ENCODE measurements around the gene TLCD1. TPM values are rescaled to one million over a fixed set of nuclear protein-coding genes. Genes with fewer than 3 reads are reported as not detected.
A peak's percentile ranks its signal among the peaks of the same experiment; 100 is the strongest.

Gene TLCD1
- total RNA-seq, 1 donor from 2014 or later: 41.0 TPM

DNA sequence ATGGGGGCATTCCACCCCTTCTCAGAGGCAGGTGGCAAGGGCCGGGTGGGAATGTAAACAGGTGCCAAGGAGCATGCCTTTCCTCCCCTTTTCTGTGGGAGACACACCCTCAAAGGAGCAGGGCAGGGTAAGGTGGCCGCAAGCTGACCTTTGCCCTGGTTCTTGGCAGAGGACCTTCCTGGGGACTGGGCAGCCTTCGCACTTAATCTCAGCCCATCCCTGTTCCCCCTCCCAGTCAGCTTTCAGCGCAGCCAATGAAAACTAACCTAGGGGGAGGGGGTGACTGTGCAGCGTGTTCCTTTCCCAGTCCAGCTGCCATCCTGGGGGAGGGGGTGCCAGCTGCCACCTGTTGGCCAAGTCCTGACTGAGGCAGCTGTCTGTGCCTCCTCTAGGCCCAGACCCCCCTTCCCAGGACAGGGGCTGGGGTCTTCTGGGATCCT lies 20.6 kb upstream of the TLCD1 start:
- ATAC-seq (ENCODE audit: low read depth): no peak
- peak overlapping the region; percentile 93 for H3K4me3 Mint-ChIP-seq

DNA sequence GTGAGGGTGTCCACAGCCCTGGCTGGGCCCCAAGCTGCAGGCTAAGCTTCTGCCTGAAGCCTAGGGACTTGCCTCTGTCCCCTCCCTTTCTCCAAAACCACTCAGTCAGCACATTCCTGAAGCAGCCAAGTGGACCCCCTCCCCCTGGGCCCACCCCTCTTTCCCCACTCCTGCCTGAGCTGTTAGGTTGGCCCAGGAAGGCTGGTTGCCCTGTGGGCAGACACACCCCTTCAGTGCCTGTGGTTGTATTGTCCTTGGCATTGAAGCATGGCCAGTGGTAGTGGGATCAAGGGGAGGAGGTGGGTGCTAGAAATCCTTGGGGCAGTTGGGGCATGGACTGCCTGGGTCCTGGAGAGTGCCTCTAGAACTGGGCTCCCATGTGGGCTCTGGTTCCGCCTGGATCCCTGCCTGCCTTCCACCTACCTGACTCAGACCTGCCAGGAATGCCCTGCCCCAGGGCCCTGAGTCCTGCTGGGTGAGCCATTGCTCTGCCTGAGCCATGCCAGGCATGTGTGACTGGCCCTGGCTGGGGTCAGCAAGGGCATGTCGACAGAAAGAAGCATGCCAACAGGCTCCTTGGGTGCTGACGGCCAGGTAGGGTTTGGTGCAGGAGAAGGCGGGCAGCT lies 19.9 kb upstream of the TLCD1 start:
- TF ChIP-seq, protein P1, sequence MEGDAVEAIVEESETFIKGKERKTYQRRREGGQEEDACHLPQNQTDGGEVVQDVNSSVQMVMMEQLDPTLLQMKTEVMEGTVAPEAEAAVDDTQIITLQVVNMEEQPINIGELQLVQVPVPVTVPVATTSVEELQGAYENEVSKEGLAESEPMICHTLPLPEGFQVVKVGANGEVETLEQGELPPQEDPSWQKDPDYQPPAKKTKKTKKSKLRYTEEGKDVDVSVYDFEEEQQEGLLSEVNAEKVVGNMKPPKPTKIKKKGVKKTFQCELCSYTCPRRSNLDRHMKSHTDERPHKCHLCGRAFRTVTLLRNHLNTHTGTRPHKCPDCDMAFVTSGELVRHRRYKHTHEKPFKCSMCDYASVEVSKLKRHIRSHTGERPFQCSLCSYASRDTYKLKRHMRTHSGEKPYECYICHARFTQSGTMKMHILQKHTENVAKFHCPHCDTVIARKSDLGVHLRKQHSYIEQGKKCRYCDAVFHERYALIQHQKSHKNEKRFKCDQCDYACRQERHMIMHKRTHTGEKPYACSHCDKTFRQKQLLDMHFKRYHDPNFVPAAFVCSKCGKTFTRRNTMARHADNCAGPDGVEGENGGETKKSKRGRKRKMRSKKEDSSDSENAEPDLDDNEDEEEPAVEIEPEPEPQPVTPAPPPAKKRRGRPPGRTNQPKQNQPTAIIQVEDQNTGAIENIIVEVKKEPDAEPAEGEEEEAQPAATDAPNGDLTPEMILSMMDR (IDR thresholded peaks at IDR 0.05): no peak
- ChIA-PET POLR2A (interaction anchor here (0.6 to 23.0 kb wide), 7 partner anchors 10 to 205 kb away, joined by 4 to 2384 read pairs (median 7); partner anchors contain the start of genes FLOT2, NEK8, PHF12 and PROCA1), CTCF (interaction anchor here (1.0 to 17.6 kb wide), 2 partner anchors 19 to 25 kb away, joined by 5 to 545 read pairs; partner anchors contain the start of genes NEK8 and TLCD1)
- DNase-seq (no peak), ATAC-seq (ENCODE audit: low read depth) (no peak)
- H3K4me3 Mint-ChIP-seq: peak overlapping the region; percentile 93
- peaks cover 70% of the 10 kb centered on the region for H3K4me1 Mint-ChIP-seq
- H3K36me3 Mint-ChIP-seq (ENCODE audit: low read depth): peaks cover 72% of the 10 kb centered on the region
- no peaks in the 10 kb centered on the region for H3K9me3 Mint-ChIP-seq
- no peaks in the 10 kb centered on the region for H3K27me3 Mint-ChIP-seq
- intact Hi-C loops (cut with micrococcal nuclease): no loop called here
- peak overlapping the region; percentile 84 for H3K27ac Mint-ChIP-seq

More for the DNA sequence above, 20.6 kb upstream of the TLCD1 start:
- H3K27ac Mint-ChIP-seq: peak overlapping the region; percentile 84
- intact Hi-C loops (cut with micrococcal nuclease): no loop called here
- H3K9me3 Mint-ChIP-seq: no peaks in the 10 kb centered on the region
- DNase-seq: no peak
- peaks cover 73% of the 10 kb centered on the region for H3K36me3 Mint-ChIP-seq (ENCODE audit: low read depth)
- ChIA-PET POLR2A (interaction anchor here (0.6 to 23.0 kb wide), 6 partner anchors 8 to 205 kb away, joined by 4 to 2384 read pairs (median 8); partner anchors contain the start of genes NEK8, PROCA1, RPL23A and TLCD1), CTCF (interaction anchor here (17.6 kb wide), 1 partner anchor 19 kb away, joined by 545 read pairs; the partner anchor contains the start of genes NEK8 and TLCD1)
- no peaks in the 10 kb centered on the region for H3K27me3 Mint-ChIP-seq
- TF ChIP-seq, protein P1 (IDR thresholded peaks at IDR 0.05): no peak
- peaks cover 63% of the 10 kb centered on the region for H3K4me1 Mint-ChIP-seq

DNA sequence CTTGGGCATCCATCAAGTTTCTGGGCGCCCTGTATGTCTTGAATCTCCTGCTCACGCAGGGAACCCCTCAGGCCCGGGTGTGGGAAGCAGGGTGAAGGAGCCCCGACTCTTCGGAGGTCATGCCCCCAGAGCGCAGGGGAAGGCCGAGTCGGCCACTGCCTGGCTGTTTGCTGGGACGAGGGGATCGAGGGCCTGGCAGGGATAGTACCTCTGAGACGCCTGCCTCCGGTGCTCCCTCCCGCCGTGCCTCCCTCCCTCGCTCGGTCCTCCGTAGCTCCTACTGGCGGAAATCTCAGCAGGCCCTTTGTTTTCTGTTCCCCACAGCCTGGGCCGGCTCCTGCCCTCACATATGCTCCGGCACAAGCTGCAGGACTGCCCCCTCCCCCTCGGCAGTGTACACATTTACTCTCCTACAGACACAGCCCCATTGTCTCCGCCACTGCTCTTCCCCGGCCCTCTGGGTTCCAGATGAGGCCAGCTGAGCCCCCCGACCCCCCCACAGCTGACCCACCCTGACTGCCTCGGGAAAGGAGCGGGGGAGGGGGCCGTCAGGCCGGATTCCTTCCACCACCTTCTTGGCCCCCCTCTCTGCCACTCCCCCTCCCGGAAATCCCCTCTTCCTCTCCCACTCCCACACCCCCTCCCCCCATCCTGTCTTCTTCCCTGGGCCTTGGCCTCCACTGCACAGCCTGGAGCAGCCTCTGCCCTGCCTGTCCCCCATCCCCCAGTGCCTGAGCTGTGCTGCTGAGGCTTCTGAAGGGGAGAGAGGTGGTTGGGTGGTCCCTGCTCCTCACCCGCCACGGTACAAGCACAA lies 19.1 kb upstream of the TLCD1 start:
- Mint-ChIP-seq H3K4me3 (peak overlapping the region; percentile 93), H3K9me3 (no peaks in the 10 kb centered on the region), H3K27me3 (no peaks in the 10 kb centered on the region), H3K4me1 (peaks cover 70% of the 10 kb centered on the region), H3K27ac (peak overlapping the region; percentile 84), H3K36me3 (ENCODE audit: low read depth) (peaks cover 72% of the 10 kb centered on the region)
- no peak for ATAC-seq (ENCODE audit: low read depth)
- POLR2A ChIA-PET: interaction anchor here (0.6 to 23.0 kb wide), 8 partner anchors 9 to 205 kb away, joined by 3 to 2384 read pairs (median 7); partner anchors contain the start of genes FLOT2, NEK8, PHF12 and PROCA1
- DNase-seq: no peak
- TF ChIP-seq, protein P1 (IDR thresholded peaks at IDR 0.05): no peak
- CTCF ChIA-PET: interaction anchor here (1.0 to 17.6 kb wide), 3 partner anchors 18 to 24 kb away, joined by 3 to 545 read pairs (median 5); partner anchors contain the start of genes NEK8 and TLCD1
- intact Hi-C loops (cut with micrococcal nuclease): no loop called here

DNA sequence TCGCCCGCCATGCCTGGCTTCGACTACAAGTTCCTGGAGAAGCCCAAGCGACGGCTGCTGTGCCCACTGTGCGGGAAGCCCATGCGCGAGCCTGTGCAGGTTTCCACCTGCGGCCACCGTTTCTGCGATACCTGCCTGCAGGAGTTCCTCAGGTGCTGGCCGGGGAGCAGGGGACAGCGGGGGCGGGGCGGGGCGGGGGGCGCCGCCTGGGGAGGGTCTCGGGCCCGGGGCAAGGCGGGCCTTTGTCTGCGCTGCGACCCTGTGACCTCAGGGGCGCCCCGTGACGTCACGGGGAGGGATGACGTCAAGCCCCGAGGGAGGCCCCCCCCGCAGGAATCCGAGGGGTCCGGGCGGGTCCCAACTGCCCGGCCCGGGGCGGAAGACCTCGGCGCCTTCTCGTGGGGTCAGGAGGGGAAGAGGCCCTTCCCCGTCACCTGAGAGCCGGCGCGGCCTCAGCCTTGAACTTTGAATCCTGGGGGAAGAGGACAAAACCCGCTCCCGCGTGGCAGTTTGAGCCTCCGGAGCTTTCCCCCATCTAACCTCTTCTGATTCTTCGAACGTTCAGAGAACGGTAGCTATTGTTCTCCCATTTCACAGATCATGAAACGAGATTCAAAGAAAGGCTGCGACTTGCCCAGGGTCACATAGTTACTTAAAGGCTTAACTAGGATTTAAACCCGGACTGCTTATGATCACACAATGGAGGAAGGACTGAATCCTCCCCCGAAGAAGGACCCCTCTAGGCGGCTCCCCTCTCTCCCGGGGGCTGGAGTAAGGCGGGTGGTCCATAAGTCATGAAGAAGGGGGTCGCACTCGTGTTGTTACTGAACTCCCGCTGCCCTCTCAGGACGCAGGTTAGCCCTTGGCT lies 18.3 kb upstream of the TLCD1 start:
- Mint-ChIP-seq H3K4me1 (peaks cover 70% of the 10 kb centered on the region), H3K27ac (peak overlapping the region; percentile 84), H3K9me3 (no peaks in the 10 kb centered on the region), H3K4me3 (peak overlapping the region; percentile 93), H3K36me3 (ENCODE audit: low read depth) (peaks cover 69% of the 10 kb centered on the region), H3K27me3 (no peaks in the 10 kb centered on the region)
- ChIA-PET CTCF (interaction anchor here (0.6 to 17.6 kb wide), 4 partner anchors 9 to 19 kb away, joined by 3 to 545 read pairs (median 3); partner anchors contain the start of genes NEK8 and TLCD1), POLR2A (interaction anchor here (0.6 to 23.0 kb wide), 9 partner anchors 8 to 206 kb away, joined by 3 to 2384 read pairs (median 4); partner anchors contain the start of genes BLTP2, FAM222B, NEK8 and PHF12)
- ATAC-seq (ENCODE audit: low read depth) (peak; percentile 13), DNase-seq (peak; percentile 69)
- TF ChIP-seq, protein P1 (IDR thresholded peaks at IDR 0.05): no peak
- intact Hi-C loops (cut with micrococcal nuclease): no loop called here

Data from activated B cell treated with CpG ODN at 0.5 μM for 24 hours (primary cell).